ENCODE measurements around the gene PSMD14. TPM values are rescaled to one million over a fixed set of nuclear protein-coding genes. Genes with fewer than 3 reads are reported as not detected.

The PSMD14 gene
- polyA plus RNA-seq, 2 donors, result 32.2 to 45.6 TPM

DNA sequence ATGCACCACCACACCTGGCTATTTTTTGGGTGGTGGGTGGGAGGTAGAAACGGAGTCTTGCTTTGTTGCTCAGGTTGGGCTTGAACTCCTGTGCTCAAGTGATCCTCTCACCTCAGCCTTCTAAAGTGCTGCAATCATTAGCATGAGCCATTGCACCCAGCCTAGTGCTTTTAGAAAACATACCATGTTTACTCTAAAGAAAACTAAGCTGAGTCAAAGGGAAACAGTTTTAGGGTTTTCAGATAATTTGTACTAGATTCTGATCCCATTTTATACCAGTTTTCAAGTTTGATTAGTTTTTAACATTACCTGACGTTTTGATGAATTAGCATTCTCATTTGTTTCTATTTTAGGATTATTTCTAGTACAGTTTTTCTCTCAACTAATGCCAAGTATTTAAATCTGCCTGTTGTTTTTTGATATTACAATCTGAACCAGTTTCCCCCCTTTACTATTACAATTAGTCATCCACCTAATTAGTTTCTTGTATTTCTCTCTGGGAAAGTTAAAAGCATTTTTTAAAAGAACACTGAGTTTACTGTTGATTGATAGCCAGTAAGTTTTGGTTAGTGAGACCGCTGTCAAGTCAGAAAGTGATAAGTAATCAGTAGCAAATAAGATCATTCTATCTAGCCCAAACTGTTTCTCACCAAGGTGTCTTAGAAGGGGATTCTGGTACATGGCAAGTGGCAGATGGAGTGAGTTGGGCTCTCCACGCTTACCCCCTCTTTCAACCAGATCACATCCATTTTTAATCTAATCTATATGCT, 83.7 kb downstream of the PSMD14 start:
- H3K36me3 ChIP-seq (ENCODE audit: control insufficient read depth in 2 of 2, insufficient read depth in 2 of 2, low read length in 1 of 2), result peaks cover 2 to 3% of the 10 kb centered on the region in 2 donors
- 81 to 92% methylated on average over 4 of the region's 4 CpGs for WGBS, 2 donors
- H3K27ac ChIP-seq (ENCODE audit: low read depth in 2 of 2, low read length in 1 of 2), result no peak overlapping the region
- H3K4me3 ChIP-seq (ENCODE audit: low read depth in 1 of 2, low read length in 2 of 2), result no peak overlapping the region
- no peaks in the 10 kb centered on the region for H3K27me3 ChIP-seq (ENCODE audit: control insufficient read depth in 1 of 2, insufficient read depth in 2 of 2, low read length in 2 of 2)
- H3K4me1 ChIP-seq (ENCODE audit: control insufficient read depth in 2 of 2, insufficient read depth in 2 of 2, low read length in 1 of 2), result no peaks in the 10 kb centered on the region
- no peaks in the 10 kb centered on the region for H3K9me3 ChIP-seq (ENCODE audit: control insufficient read depth in 2 of 2, insufficient read depth in 1 of 2, low read depth in 1 of 2, low read length in 1 of 2)

DNA sequence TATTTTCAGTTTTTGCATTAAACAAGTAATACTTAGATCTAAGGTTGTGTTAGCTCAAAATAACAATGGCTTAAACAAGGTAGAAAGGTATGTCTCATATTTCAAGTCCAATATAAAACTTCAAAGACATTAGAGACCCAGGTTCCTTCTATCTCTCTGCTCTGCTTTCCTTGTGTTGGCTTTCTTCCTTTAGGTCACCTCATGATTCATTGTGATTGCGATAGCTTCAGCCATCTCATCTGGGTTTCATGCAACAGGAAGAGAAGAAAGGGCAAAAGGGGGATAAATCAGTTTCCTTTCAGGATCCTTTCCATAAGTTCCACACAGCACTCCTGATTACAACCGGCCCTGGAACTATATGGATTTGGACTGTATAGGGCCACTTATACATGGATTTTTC, 91.9 kb downstream of the PSMD14 start:
- no peak overlapping the region for H3K4me3 ChIP-seq (ENCODE audit: low read depth in 1 of 2, low read length in 2 of 2)
- no peaks in the 10 kb centered on the region for H3K9me3 ChIP-seq (ENCODE audit: control insufficient read depth in 2 of 2, insufficient read depth in 1 of 2, low read depth in 1 of 2, low read length in 1 of 2)
- peaks cover 0 to 5% of the 10 kb centered on the region in 2 donors for H3K36me3 ChIP-seq (ENCODE audit: control insufficient read depth in 2 of 2, insufficient read depth in 2 of 2, low read length in 1 of 2)
- WGBS, 2 donors, result 99 to 100% methylated on average over 2 of the region's 2 CpGs
- no peaks in the 10 kb centered on the region for H3K4me1 ChIP-seq (ENCODE audit: control insufficient read depth in 2 of 2, insufficient read depth in 2 of 2, low read length in 1 of 2)
- no peaks in the 10 kb centered on the region for H3K27me3 ChIP-seq (ENCODE audit: control insufficient read depth in 1 of 2, insufficient read depth in 2 of 2, low read length in 2 of 2)
- no peak overlapping the region for H3K27ac ChIP-seq (ENCODE audit: low read depth in 2 of 2, low read length in 1 of 2)

DNA sequence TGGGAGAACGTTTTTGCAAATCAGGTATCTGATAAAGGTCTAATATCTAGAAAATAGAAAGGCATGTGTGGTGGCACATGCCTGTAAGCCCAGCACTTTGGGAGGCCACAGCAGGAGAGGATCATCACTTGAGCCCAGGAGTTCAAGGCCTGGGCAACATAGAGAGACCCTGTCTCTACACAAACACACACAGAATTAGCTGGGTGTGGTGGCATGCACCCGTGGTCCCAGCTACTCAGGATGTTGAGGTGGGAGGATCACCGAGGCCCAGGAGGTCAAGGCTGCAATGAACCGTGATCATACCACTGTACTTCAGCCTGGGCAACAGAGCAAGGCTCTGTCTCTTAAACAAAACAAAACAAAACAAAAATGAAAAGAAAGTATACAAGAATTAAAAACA, 94.1 kb downstream of the PSMD14 start:
- WGBS, 2 donors, result 93% methylated on average over 4 of the region's 4 CpGs
- no peaks in the 10 kb centered on the region for H3K9me3 ChIP-seq (ENCODE audit: control insufficient read depth in 2 of 2, insufficient read depth in 1 of 2, low read depth in 1 of 2, low read length in 1 of 2)
- H3K27ac ChIP-seq (ENCODE audit: low read depth in 2 of 2, low read length in 1 of 2), result no peak overlapping the region
- H3K4me1 ChIP-seq (ENCODE audit: control insufficient read depth in 2 of 2, insufficient read depth in 2 of 2, low read length in 1 of 2), result no peaks in the 10 kb centered on the region
- no peak overlapping the region for H3K4me3 ChIP-seq (ENCODE audit: low read depth in 1 of 2, low read length in 2 of 2)
- H3K27me3 ChIP-seq (ENCODE audit: control insufficient read depth in 1 of 2, insufficient read depth in 2 of 2, low read length in 2 of 2), result no peaks in the 10 kb centered on the region
- peaks cover 0 to 3% of the 10 kb centered on the region in 2 donors for H3K36me3 ChIP-seq (ENCODE audit: control insufficient read depth in 2 of 2, insufficient read depth in 2 of 2, low read length in 1 of 2)

DNA sequence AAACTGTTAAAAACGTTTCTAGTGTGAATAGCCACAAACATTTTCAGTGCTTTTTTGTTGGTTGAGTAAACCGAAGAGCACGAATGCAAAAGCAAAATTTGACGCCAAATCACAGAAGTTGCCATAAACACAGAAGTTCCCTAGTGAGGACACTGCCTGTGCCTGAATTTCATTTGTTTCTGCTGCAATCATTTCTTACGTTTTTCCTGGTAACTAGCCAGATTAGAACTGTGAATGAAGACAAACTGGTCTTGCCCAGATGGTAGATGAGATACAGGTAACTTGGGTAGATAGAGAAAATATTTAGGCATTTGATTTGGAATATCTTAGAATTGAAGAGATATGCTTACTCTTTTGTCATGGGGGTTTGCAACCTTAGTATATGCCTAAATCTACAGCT, 98.1 kb downstream of the PSMD14 start:
- Histone ChIP-seq H3K4me3 (ENCODE audit: low read depth in 1 of 2, low read length in 2 of 2) (no peak overlapping the region), H3K36me3 (ENCODE audit: control insufficient read depth in 2 of 2, insufficient read depth in 2 of 2, low read length in 1 of 2) (peaks cover 1 to 3% of the 10 kb centered on the region in 2 donors), H3K27ac (ENCODE audit: low read depth in 2 of 2, low read length in 1 of 2) (no peak overlapping the region), H3K4me1 (ENCODE audit: control insufficient read depth in 2 of 2, insufficient read depth in 2 of 2, low read length in 1 of 2) (no peaks in the 10 kb centered on the region), H3K27me3 (ENCODE audit: control insufficient read depth in 1 of 2, insufficient read depth in 2 of 2, low read length in 2 of 2) (no peaks in the 10 kb centered on the region), H3K9me3 (ENCODE audit: control insufficient read depth in 2 of 2, insufficient read depth in 1 of 2, low read depth in 1 of 2, low read length in 1 of 2) (no peaks in the 10 kb centered on the region)
- WGBS, 2 donors, result 83 to 87% methylated on average over 5 of the region's 5 CpGs

DNA sequence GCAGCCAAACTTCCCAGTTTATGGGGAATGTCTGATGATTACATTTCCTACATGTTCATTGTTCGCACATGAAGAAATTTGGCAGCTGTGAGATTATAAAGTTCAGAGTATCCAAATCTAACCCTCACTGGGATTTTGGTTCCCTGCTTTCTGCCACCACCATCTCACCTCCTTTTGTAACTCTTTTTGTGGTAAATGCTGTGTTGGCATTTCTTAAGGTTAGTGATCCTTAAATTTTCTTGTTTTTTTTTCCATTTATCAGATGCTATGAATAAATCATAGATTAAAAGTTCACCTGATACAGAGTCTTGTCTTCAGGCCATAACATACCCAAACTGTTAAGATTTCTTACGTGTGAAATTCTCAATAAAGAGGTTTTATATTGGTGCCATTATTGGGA, 99.4 kb downstream of the PSMD14 start:
- Histone ChIP-seq H3K27ac (ENCODE audit: low read depth in 2 of 2, low read length in 1 of 2) (no peak overlapping the region), H3K9me3 (ENCODE audit: control insufficient read depth in 2 of 2, insufficient read depth in 1 of 2, low read depth in 1 of 2, low read length in 1 of 2) (no peaks in the 10 kb centered on the region), H3K27me3 (ENCODE audit: control insufficient read depth in 1 of 2, insufficient read depth in 2 of 2, low read length in 2 of 2) (no peaks in the 10 kb centered on the region), H3K36me3 (ENCODE audit: control insufficient read depth in 2 of 2, insufficient read depth in 2 of 2, low read length in 1 of 2) (peaks cover 0 to 2% of the 10 kb centered on the region in 2 donors), H3K4me3 (ENCODE audit: low read depth in 1 of 2, low read length in 2 of 2) (no peak overlapping the region), H3K4me1 (ENCODE audit: control insufficient read depth in 2 of 2, insufficient read depth in 2 of 2, low read length in 1 of 2) (no peaks in the 10 kb centered on the region)
- 92 to 98% methylated on average over 2 of the region's 2 CpGs for WGBS, 2 donors

DNA sequence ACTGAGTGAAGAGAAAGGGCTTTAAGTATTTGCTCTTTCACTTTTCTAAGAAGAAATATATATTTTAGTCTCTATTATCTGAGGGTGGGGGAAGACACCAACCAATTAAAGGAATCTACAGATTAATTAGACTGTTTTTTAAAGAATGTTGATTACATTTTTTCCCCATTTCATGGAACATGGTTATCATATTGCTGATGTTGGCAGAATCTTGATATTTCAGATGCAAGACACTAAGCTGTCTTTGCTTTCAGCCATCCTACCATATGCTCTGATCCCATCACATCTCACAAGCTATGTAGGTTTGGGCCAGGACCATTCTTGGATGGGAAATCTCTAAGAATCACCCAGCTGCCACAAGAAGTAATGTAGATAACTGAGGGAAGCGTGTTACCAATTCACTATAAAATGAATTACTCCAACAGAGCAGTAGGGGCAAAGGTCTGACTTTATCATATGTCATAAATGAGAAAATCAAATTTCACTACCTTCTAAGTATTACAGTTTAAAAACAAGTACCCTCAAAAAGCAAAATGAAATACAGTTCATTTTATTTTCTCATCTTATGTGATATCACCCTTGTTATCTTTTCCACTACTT, 101.2 kb downstream of the PSMD14 start:
- peaks cover 0 to 4% of the 10 kb centered on the region in 2 donors for H3K27me3 ChIP-seq (ENCODE audit: control insufficient read depth in 1 of 2, insufficient read depth in 2 of 2, low read length in 2 of 2)
- H3K4me3 ChIP-seq (ENCODE audit: low read depth in 1 of 2, low read length in 2 of 2), result no peak overlapping the region
- no peak overlapping the region for H3K27ac ChIP-seq (ENCODE audit: low read depth in 2 of 2, low read length in 1 of 2)
- no peaks in the 10 kb centered on the region for H3K9me3 ChIP-seq (ENCODE audit: control insufficient read depth in 2 of 2, insufficient read depth in 1 of 2, low read depth in 1 of 2, low read length in 1 of 2)
- 91 to 98% methylated on average over 1 of the region's 1 CpG for WGBS, 2 donors
- H3K4me1 ChIP-seq (ENCODE audit: control insufficient read depth in 2 of 2, insufficient read depth in 2 of 2, low read length in 1 of 2), result peaks cover 3% of the 10 kb centered on the region in 2 donors
- peaks cover 0 to 2% of the 10 kb centered on the region in 2 donors for H3K36me3 ChIP-seq (ENCODE audit: control insufficient read depth in 2 of 2, insufficient read depth in 2 of 2, low read length in 1 of 2)

DNA sequence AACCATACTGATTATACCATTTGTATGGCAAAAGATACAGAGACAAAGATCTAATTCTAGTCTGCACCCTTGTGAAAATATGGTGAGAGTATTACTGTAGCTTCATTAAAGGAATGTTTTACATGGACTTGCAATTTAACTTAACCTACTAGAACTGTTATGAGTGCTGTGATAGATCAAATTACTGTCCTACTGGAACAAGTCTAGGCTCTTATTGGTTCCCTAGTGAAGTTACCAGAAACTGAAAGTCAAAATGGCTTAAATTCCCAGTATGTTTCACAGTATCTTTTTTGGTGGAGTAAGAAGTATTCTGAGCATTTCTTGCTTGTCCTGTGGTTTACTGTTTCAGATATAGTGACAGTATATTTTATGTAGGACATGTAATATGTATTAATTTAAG, 104.1 kb downstream of the PSMD14 start:
- Histone ChIP-seq H3K36me3 (ENCODE audit: control insufficient read depth in 2 of 2, insufficient read depth in 2 of 2, low read length in 1 of 2) (peaks cover 0 to 2% of the 10 kb centered on the region in 2 donors), H3K27ac (ENCODE audit: low read depth in 2 of 2, low read length in 1 of 2) (no peak overlapping the region), H3K4me3 (ENCODE audit: low read depth in 1 of 2, low read length in 2 of 2) (no peak overlapping the region), H3K9me3 (ENCODE audit: control insufficient read depth in 2 of 2, insufficient read depth in 1 of 2, low read depth in 1 of 2, low read length in 1 of 2) (no peaks in the 10 kb centered on the region), H3K27me3 (ENCODE audit: control insufficient read depth in 1 of 2, insufficient read depth in 2 of 2, low read length in 2 of 2) (peaks cover 4 to 26% of the 10 kb centered on the region in 2 donors), H3K4me1 (ENCODE audit: control insufficient read depth in 2 of 2, insufficient read depth in 2 of 2, low read length in 1 of 2) (peaks cover 7 to 13% of the 10 kb centered on the region in 2 donors)

DNA sequence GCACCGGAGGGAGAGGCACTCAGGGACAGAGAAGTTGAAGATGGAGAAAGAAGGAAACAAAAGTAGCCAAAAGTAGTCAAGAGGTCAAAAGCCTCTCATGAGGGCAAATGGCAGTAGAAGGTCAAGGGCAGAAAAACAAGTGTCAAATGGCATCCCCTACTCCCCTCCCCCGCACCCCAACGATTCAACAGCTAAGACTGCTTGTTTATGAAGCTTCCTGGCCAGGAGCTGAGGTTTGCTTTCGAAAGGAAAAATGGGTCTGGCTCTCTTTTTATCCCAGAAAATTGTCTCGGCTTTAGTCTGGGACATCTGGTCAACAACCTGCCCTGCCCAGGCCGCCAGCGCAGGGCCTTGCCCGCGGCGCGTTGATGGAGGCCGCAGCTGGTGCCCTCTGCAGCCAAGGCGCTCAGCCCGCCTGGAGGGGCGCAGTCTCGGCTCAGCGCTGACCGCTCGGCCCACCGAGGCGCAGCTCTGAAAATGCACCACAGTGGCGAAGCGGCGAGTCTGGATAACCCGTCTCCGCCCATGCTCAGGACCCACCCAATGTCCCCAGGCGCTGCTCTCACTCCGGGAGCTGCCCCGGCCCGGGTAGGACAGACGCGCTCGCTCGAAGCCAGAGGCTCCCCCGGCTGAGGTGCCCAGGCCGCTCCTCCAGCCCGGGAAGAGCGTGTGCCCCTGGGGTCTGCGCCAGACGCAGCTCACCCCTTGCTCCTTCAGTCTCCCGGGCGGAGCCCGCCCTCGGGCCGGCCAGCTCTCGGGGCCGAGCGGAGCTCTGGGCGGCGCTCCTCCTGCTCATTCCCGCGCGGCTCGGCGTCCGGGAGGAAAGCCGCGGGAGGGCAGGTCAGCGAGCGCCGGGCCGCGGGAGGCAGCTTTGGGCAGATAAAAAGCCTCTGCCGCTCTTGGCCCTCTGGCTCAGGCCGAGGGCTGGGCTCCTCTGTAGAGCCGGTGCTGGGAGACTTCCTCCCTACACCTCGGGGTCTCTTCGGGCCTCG, 106.1 kb downstream of the PSMD14 start:
- H3K27ac ChIP-seq (ENCODE audit: low read depth in 2 of 2, low read length in 1 of 2), result no peak overlapping the region
- H3K4me3 ChIP-seq (ENCODE audit: low read depth in 1 of 2, low read length in 2 of 2), result peak overlapping the region; percentile 47 to 57
- H3K9me3 ChIP-seq (ENCODE audit: control insufficient read depth in 2 of 2, insufficient read depth in 1 of 2, low read depth in 1 of 2, low read length in 1 of 2), result no peaks in the 10 kb centered on the region
- peaks cover 0 to 2% of the 10 kb centered on the region in 2 donors for H3K36me3 ChIP-seq (ENCODE audit: control insufficient read depth in 2 of 2, insufficient read depth in 2 of 2, low read length in 1 of 2)
- H3K4me1 ChIP-seq (ENCODE audit: control insufficient read depth in 2 of 2, insufficient read depth in 2 of 2, low read length in 1 of 2), result peaks cover 7 to 17% of the 10 kb centered on the region in 2 donors
- 6 to 7% methylated on average over 69 of the region's 69 CpGs for WGBS, 2 donors
- peaks cover 4 to 36% of the 10 kb centered on the region in 2 donors for H3K27me3 ChIP-seq (ENCODE audit: control insufficient read depth in 1 of 2, insufficient read depth in 2 of 2, low read length in 2 of 2)
